ENCODE data around the gene AKNA.

Gene AKNA

GRCh38 chr9:114284316-114285060, 103.3 kb downstream of the AKNA start:
- H3K4me3 ChIP-seq (ENCODE audit: low read length), result no peak overlapping the region
- no peak for DNase-seq (ENCODE audit: low read depth, low spot score)

Data from Jurkat, Clone E6-1 (cell line).